Glutamatergic neuron (in vitro differentiated cells): ENCODE measurements around the gene RDH14. TPM values are rescaled to one million over a fixed set of nuclear protein-coding genes. Genes with fewer than 3 reads are reported as not detected.

Source experiments
- DNase-seq: peaks from one replicate; pipeline ENCODE4 v3.0.0; 2022
- H3K27ac Mint-ChIP-seq: one replicate; pipeline ENCODE4 v1.8.0; 2020; ENCODE audit warnings: mild to moderate bottlenecking, mixed read lengths, inconsistent platforms; ENCODE audit not compliant: unreplicated experiment
- H3K27me3 Mint-ChIP-seq: one replicate; pipeline ENCODE4 v1.8.0; 2020; ENCODE audit warnings: mild to moderate bottlenecking, moderate library complexity, mixed read lengths, inconsistent platforms; ENCODE audit not compliant: unreplicated experiment
- H3K36me3 Mint-ChIP-seq: one replicate; pipeline ENCODE4 v1.8.0; 2020; ENCODE audit warnings: mild to moderate bottlenecking, mixed read lengths, inconsistent platforms; ENCODE audit not compliant: unreplicated experiment
- H3K4me1 Mint-ChIP-seq: one replicate; pipeline ENCODE4 v1.8.0; 2020; ENCODE audit warnings: mild to moderate bottlenecking, low read depth, mixed read lengths, inconsistent platforms; ENCODE audit not compliant: unreplicated experiment
- H3K4me3 Mint-ChIP-seq: one replicate; pipeline ENCODE4 v1.8.0; 2020; ENCODE audit warnings: mild to moderate bottlenecking, mixed read lengths, inconsistent platforms; ENCODE audit not compliant: unreplicated experiment
- H3K9me3 Mint-ChIP-seq: one replicate; pipeline ENCODE4 v1.8.0; 2020; ENCODE audit warnings: mild to moderate bottlenecking, moderate library complexity, mixed read lengths, inconsistent platforms; ENCODE audit not compliant: unreplicated experiment
- CTCF ChIP-seq: fragments of 200-600 bp; sonication (generic); IDR thresholded peaks from one replicate; pipeline ENCODE4 v1.5.0; 2021; ENCODE audit not compliant: partially characterized antibody, unreplicated experiment
- total RNA-seq: library from RNA; stranded (reverse); fragmentation: NEBNext Ultra II Directional; extraction: Animal tissue kit (Norgen Biotek cat#: 25700); gene quantifications from one replicate; pipeline ENCODE4 v1.2.1, GENCODE V29; 2021; ENCODE audit not compliant: unreplicated experiment

RDH14 gene
- total RNA-seq, 1 donor from 2014 or later: 9.1 TPM

- Mint-ChIP-seq H3K9me3 (no peaks in the 10 kb centered on the region), H3K36me3 (no peaks in the 10 kb centered on the region), H3K27ac (no peak overlapping the region), H3K27me3 (peaks cover 3% of the 10 kb centered on the region), H3K4me1 (peaks cover 5% of the 10 kb centered on the region), H3K4me3 (no peak overlapping the region)
- DNase-seq: no peak
- TF ChIP-seq CTCF: no peak
Measured at GRCh38 chr2:18557121-18557520, 3.3 kb downstream of the RDH14 start.

DNA sequence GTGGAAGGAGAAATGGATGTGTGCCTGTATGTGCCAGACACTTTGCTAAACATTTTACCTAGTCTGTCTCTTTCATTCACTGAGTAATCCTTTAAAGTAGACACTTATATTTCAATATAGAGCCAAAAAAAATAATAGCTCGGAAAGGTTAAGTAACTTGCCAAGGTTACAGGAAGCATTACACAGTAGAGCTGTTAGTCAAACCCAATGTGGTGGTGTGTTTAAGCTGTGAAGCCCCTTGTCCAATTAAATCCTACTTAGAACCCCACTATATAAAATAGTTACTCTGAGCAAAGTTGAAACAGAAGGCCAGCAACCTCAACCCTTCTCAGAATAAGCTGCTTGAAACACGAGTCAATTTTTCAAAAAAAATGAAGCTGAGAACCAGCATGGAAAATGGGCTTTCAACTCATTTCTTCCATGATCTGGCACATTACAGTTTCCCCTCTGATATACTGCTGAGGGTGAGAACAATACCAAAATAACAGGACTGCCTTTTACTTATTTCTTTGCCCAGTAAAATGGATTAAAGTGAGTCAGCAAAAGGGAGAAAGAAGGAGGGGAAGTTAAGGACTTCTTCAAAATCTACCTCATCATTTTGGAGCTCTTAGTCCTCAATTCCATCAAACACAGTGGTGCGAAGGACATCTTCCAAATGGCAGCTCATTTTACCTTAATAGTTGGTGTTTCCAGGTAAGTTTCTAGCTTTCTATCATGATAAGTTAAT is 7.9 kb downstream of the RDH14 start:
- no peak for DNase-seq
- Mint-ChIP-seq H3K36me3 (no peaks in the 10 kb centered on the region), H3K27me3 (peaks cover 2% of the 10 kb centered on the region), H3K27ac (no peak overlapping the region), H3K9me3 (no peaks in the 10 kb centered on the region), H3K4me3 (no peak overlapping the region), H3K4me1 (no peaks in the 10 kb centered on the region)
- no peak for TF ChIP-seq CTCF

GRCh38 chr2:18551623-18552022 is 8.8 kb downstream of the RDH14 start:
- H3K9me3 Mint-ChIP-seq: no peaks in the 10 kb centered on the region
- H3K4me3 Mint-ChIP-seq: no peak overlapping the region
- H3K27me3 Mint-ChIP-seq: peaks cover 2% of the 10 kb centered on the region
- H3K36me3 Mint-ChIP-seq: no peaks in the 10 kb centered on the region
- no peak for TF ChIP-seq CTCF
- H3K4me1 Mint-ChIP-seq: no peaks in the 10 kb centered on the region
- H3K27ac Mint-ChIP-seq: no peak overlapping the region
- DNase-seq: no peak

- Mint-ChIP-seq H3K36me3 (no peaks in the 10 kb centered on the region), H3K27me3 (peaks cover 2% of the 10 kb centered on the region), H3K27ac (no peak overlapping the region), H3K9me3 (no peaks in the 10 kb centered on the region), H3K4me1 (no peaks in the 10 kb centered on the region), H3K4me3 (no peak overlapping the region)
- no peak for TF ChIP-seq CTCF
- no peak for DNase-seq
Measured at GRCh38 chr2:18551169-18551568, 9.3 kb downstream of the RDH14 start.

DNA sequence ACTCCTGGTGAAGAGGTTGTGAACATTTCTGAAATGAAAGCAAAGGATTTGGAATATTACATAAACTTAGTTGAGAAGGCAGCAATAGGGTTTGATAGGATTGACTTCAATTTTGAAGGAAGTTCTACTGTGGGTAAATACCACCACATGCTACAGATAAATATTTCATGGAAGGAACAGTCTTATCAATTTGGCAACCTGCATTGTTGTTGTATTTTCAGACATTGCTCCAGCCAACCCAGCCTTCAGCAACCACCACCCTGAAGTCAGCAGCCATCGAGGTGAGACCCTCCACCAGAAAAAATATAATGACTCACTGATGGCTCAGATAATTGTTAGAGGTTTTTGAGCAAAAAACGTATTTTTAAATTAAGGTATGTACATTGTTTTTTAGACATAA is 10.0 kb downstream of the RDH14 start:
- Mint-ChIP-seq H3K4me1 (no peaks in the 10 kb centered on the region), H3K36me3 (no peaks in the 10 kb centered on the region), H3K9me3 (no peaks in the 10 kb centered on the region), H3K27me3 (peaks cover 2% of the 10 kb centered on the region), H3K27ac (no peak overlapping the region), H3K4me3 (no peak overlapping the region)
- no peak for DNase-seq
- TF ChIP-seq CTCF: no peak
